Erythroblast (primary cell): ENCODE measurements around the gene ERMAP.
"Not testable (repeated sequence)": the region's sequence is repeated elsewhere in the genome, so short reads cannot be mapped to it uniquely, and the experiment has no call there.

Source experiments
- GATA1 ChIP-seq: IDR thresholded peaks from 2 replicates; pipeline ENCODE4 v1.6.1; 2011; ENCODE audit warnings: low read depth, mild to moderate bottlenecking, control low read depth, low read length, moderate library complexity
- POLR2A ChIP-seq: IDR thresholded peaks from 2 replicates; pipeline ENCODE4 v1.6.1; 2011; ENCODE audit warnings: mild to moderate bottlenecking, low read length

GRCh38 chr1:42869254-42869653 lies 52.3 kb downstream of the ERMAP start:
- not testable (repeated sequence) for TF ChIP-seq POLR2A, GATA1
